ENCODE measurements around the gene TOR3A.
"Not testable (repeated sequence)": the region's sequence is repeated elsewhere in the genome, so short reads cannot be mapped to it uniquely, and the experiment has no call there.

TOR3A gene, protein sequence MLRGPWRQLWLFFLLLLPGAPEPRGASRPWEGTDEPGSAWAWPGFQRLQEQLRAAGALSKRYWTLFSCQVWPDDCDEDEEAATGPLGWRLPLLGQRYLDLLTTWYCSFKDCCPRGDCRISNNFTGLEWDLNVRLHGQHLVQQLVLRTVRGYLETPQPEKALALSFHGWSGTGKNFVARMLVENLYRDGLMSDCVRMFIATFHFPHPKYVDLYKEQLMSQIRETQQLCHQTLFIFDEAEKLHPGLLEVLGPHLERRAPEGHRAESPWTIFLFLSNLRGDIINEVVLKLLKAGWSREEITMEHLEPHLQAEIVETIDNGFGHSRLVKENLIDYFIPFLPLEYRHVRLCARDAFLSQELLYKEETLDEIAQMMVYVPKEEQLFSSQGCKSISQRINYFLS

GRCh38 chr1:179081687-179082332 is at the start of gene TOR3A:
Gene TOR3A (plus strand): TSS chr1:179082070. CDS start chr1:179082129, 59 bp downstream.
- in situ Hi-C loops (cut with HindIII; ENCODE audit: low sequenced_read_pairs): no loop called here

- in situ Hi-C loops (cut with HindIII; ENCODE audit: low sequenced_read_pairs): no loop called here
These were observed 47.1 kb upstream of the TOR3A start for GRCh38 chr1:179034720-179035119.

DNA sequence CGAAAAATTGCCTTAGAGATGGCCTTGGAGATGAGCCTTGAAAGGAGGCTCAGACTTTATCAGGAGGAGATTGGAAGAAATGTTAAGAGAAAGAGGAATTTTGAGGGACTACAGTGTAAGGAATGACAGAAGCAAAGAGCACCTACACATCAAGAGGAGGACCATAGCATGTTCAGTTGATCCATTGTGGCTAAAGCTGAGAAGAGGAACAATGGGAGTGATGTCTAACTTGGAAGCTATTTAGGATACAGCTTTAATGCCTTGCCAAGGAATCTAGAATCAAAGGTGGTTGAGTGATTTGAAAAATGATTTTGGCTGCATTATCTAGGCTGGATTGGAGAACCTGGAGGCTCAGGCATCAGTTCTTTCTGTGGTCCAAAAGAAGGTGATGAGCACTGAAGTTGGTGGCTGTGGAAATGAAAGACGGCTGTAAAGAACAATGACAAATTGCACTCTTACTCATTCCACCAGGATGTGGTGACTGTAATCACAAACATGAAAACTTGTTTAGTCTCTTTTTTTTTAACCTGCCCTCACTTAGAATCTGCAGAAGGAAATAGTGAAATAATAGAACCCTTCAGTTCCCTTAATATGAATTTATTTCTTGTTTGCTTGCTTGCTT is 44.9 kb upstream of the TOR3A start:
- in situ Hi-C loops (cut with HindIII; ENCODE audit: low sequenced_read_pairs): no loop called here

GRCh38 chr1:179038528-179039281 is 43.2 kb upstream of the TOR3A start:
- in situ Hi-C loops (cut with HindIII; ENCODE audit: low sequenced_read_pairs): no loop called here

GRCh38 chr1:179039502-179040174 is 42.2 kb upstream of the TOR3A start:
- in situ Hi-C loops (cut with HindIII; ENCODE audit: low sequenced_read_pairs): not testable (repeated sequence)

GRCh38 chr1:179040175-179040551 is 41.7 kb upstream of the TOR3A start:
- in situ Hi-C loops (cut with HindIII; ENCODE audit: low sequenced_read_pairs): not testable (repeated sequence)

DNA sequence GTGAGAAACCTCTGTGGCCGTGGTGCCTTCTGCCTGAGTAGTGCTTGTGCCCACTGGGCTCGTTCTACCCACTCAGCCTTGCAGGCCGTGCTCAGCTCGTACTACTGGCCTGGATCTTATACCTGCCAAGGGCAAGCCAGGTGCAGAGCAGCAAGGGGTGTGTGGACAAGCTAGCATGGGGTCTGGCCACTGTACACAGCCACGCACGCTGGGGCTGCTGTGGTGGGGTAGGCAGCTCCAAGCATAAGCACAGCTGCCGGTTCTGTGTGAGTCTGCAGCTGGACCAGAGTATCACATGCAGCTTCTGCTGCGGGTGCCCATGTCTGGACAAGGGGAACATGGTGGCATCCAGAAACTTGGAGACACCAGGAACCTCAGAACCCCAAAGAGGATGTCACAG is 39.8 kb upstream of the TOR3A start:
- in situ Hi-C loops (cut with HindIII; ENCODE audit: low sequenced_read_pairs): no loop called here

DNA sequence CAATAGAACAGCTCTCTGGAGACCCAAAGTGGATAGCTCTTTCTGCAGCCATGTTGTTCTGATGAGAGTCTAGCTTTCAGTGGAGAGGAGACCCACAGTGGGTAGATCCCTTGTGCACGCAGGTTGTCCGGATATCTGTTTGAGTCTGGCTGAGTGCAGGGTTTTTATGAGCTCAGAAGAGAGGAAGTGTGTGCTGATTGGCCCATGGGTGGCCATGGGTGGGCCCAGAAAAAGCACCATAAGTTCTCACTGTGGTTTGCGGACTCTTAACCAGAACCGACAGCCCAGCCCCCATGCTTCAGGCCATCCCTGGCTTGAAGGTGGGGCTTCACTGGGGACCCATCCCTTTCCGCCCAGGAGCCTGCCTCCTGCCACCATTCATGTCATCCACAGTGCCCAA is 39.2 kb upstream of the TOR3A start:
- in situ Hi-C loops (cut with HindIII; ENCODE audit: low sequenced_read_pairs): no loop called here

DNA sequence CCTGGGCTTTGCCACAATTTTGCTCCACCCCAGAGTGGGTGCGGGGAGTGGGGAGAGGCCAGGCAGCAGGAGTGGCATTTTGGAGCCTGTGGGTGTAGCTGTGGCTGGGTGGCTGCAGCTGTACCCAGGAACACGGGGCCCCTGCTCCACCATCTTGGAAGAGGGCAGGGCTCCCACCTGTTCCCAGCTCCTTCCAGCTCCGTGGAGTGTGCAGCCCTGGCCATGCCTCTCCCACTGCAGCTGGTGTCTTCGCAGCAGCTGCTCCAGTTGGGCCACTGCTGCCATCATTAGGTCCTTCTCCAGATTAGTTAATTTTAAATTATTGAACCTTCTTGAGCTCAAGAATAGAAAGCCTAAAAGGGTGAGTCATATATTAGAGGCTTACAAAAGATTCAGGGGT is 38.6 kb upstream of the TOR3A start:
- in situ Hi-C loops (cut with HindIII; ENCODE audit: low sequenced_read_pairs): no loop called here

DNA sequence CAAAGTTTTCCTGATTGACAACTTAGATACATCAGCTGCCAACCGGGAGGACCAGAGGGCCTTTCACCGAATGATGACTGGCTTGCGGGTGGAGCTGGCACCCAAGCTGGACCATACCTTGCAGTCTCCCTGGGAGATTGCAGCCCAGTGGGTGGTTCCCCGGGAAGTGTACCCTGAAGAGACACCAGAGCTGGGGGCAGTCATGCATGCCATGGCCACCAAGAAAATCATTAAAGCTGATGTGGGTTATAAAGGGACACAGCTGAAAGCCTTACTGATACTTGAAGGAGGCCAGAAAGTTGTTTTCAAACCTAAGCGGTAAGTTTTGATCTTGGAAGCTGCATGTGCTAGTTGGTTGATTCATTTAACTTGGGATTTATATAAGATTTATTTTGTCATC is 38.0 kb upstream of the TOR3A start:
- in situ Hi-C loops (cut with HindIII; ENCODE audit: low sequenced_read_pairs): no loop called here

DNA sequence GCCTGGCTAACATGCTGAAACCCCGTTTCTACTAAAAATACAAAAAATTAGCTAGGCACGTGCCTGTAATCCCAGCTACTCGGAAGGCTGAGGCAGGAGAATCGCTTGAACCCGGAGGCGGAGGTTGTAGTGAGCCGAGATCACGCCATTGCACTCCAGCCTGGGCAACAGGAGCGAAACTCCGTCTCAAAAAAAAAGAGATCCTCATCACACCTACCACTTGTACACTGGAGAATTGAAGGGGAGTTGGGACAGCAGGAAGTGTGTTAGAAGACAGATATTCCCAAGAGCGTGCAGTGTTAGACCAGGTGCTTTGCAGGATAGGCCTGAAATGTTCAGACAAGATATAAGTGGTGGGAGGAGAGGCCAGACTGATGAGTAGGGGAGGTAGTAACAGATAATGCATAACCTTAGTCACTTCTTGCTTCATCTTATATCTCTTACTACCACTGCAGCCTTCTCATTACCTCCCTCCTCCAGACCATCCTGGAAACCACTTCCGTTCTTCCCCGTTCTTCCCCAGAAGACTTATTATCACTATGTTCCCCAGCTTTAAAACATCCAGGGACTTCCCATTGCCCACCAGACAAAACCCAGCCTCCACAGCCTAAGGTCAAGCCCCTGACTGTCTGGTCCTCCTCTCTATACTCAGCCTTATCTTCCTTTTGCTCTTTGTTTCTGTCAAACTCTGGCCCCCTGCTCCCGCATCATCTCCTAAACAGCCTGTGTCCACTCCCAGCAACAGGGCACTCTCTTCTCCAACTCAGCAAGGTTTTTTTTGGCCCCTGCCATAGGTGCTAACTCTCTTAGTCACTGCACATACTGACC is 34.8 kb upstream of the TOR3A start:
- in situ Hi-C loops (cut with HindIII; ENCODE audit: low sequenced_read_pairs): no loop called here

DNA sequence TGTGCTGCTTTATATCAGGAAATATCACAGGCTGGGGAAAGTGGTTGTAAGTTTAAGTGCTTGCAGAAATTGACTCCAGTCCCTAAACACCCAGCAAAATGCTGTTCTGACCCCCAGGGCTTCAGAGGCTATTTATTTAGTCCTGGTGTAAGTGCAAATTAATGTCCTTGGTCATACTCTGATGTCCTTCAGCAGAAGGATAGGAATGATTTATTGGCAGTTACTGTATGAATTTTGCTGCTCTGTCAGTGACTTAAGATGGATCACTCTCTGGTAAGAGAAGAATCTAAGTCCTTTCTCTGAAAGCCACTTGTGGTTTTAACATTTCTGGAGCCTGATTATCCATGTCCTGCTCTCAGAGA is 34.3 kb upstream of the TOR3A start:
- in situ Hi-C loops (cut with HindIII; ENCODE audit: low sequenced_read_pairs): no loop called here

DNA sequence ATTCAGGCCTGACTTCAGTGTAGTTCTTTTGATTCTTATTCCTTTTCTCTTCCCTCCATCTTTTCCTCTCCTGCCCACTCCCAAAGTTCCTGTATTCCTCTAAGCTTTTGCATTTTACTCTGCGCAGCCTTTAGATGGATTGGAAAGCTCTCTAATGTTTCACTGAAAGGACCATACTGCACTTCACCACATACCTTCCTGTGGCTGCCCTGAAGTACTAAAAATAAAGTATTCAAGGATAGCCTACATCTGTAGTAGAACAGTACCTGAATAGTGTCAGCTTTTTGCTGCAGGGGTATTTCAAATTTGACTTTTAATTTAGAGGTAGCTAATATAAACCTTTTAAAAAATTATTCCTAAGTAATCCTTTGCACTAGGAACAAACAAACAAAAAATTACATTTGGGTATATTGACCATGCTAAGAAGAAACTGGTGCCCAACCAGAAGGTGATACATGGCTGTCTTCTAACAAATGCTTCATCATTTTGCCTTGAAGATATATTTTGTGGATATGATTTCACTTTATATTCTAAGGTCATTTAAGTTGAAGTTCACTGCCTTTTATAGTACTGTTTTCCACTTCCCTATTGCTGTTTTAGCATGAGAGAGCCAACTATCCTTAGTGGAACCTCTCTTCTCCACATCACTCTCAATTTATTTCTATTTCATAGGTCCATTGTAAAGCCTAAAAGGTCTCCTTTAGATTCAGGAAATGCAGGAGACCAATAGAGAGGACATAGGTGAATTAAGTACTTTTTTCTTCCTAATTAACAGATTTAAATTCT is 33.3 kb upstream of the TOR3A start:
- in situ Hi-C loops (cut with HindIII; ENCODE audit: low sequenced_read_pairs): no loop called here

- in situ Hi-C loops (cut with HindIII; ENCODE audit: low sequenced_read_pairs): no loop called here
These were observed 29.1 kb upstream of the TOR3A start for GRCh38 chr1:179052776-179053175.

GRCh38 chr1:179053486-179053885 is 28.4 kb upstream of the TOR3A start:
- in situ Hi-C loops (cut with HindIII; ENCODE audit: low sequenced_read_pairs): no loop called here

- in situ Hi-C loops (cut with HindIII; ENCODE audit: low sequenced_read_pairs): no loop called here
These were observed 25.9 kb upstream of the TOR3A start for GRCh38 chr1:179055937-179056336.

- in situ Hi-C loops (cut with HindIII; ENCODE audit: low sequenced_read_pairs): no loop called here
These were observed 23.1 kb upstream of the TOR3A start for GRCh38 chr1:179058487-179059483.
